ENCODE results near the gene SLC25A6.
"Not testable (repeated sequence)": the region's sequence is repeated elsewhere in the genome, so short reads cannot be mapped to it uniquely, and the experiment has no call there.

Gene SLC25A6

DNA sequence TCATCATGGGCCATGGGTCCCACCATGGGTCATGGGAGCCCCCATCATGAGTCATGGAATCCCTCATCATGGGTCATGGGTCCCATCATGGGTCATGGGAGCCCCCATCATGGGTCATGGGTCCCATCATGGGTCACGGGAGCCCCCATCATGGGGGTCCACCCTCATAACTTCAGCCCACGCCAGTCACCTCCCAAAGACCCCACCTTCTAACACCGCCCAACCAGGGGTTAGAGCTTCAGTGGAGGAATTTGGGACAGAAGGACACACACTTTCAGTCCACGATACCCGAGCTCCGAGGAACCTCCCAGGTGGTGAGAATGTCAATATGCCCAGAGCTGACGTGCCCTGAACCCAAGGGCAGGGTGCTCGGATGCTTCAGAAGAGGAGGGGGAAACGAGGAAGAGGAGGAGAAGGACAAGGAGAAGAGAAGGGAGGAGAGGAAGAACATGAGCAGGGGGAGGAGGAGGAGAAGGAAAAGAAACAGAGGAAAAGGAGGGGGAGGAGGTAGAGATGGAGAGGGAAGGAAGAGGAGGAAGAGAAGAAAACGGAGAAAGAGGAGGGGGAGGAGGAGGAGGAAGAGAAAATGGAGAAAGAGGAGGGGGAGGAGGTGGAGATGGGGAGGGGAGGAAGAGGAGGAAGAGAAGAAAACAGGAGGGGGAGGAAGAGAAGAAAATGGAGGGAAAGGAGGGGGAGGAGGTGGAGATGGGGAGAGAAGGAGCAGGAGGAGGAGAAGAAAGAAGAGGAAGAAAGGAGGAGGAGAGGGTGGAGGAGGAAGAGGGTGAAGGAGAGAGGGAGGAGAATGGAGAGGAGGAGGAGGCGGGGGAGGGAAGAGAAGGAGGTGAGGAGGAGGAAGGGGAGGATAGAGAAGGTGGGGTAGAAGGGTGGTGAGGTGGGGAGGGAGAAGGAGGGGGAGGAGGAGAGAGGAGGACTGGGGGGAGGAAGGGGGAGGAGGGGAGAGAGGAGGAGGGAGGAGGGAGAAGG, 37.6 kb downstream of the SLC25A6 start:
- no peak for DNase-seq (ENCODE audit: low read depth in 2 of 2)

DNA sequence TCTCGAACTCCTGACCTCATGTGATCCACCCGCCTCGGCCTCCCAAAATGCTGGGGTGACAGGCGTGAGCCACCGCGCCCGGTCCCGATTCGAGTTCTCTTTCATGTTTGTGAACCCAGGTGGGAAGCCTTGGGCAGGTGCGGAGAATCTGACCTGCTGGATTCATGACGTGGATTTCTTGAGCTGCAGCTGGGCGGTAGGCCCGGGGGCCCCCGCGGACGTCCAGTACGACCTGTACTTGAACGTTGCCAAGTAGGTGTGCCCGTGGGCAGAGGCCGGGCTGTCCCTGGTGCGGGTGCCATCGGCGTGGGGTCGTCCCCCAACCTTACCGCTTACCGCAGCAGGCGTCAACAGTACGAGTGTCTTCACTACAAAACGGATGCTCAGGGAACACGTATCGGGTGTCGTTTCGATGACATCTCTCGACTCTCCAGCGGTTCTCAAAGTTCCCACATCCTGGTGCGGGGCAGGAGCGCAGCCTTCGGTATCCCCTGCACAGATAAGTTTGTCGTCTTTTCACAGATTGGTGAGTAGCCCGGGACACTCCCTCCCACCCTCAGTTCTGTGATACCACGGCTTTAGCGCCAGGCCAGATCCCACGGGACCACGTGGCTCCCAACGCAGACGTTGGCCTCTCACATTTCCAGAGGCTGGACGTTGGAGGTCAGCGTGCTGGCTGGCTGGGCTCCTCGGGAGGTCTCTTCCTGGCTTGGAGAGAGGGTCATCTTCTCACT, 39.8 kb downstream of the SLC25A6 start:
- no peak for DNase-seq (ENCODE audit: low read depth in 2 of 2)

DNA sequence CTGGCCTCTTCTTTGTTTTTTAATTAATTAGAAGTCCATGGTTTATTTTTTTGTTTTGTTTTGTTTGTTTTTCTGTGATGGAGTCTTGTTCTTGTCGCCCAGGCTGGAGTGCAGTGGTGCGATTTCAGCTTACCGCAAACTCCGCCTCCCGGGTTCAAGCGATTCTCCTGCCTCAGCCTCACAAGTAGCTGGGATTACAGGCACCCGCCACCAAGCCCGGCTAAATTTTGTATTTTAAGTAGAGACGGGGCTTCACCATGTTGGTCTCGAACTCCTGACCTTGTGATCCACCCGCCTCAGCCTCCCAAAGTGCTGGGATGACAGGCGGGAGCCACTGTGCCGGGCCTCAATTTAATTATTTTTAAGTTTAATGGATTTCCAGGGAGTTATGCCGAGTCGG, 42.3 kb downstream of the SLC25A6 start:
- not testable (repeated sequence) for DNase-seq (ENCODE audit: low read depth in 2 of 2)

DNA sequence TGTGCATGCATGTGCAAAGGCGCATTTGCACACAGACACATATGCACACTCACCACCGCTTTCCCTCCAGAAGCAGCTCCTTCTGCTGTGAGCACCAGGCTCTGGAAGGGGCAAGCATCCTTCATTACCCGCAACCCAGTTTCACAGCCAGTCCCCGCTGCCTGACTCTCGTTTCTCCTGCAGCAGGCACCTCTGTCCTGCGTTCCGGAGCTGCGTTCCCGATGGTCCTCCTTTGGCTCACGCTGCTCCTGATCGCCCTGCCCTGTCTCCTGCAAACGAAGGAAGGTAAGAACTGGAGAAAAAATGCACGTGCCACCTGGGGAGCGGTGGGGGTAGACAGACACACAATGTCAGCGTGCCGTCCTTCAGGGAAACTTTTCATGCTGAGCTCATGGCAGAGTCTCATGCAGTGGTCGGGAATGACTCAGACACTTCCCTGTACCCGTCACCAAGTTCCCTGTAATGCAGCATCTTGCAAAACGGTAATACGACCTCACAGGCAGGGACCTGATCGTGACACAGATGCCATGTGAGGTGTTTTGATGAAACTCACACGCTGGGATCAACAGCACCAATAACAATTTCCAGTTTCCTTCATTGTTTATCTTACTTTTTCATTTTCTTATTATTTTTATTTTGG, 50.2 kb downstream of the SLC25A6 start:
- no peak for DNase-seq (ENCODE audit: low read depth in 2 of 2)

DNA sequence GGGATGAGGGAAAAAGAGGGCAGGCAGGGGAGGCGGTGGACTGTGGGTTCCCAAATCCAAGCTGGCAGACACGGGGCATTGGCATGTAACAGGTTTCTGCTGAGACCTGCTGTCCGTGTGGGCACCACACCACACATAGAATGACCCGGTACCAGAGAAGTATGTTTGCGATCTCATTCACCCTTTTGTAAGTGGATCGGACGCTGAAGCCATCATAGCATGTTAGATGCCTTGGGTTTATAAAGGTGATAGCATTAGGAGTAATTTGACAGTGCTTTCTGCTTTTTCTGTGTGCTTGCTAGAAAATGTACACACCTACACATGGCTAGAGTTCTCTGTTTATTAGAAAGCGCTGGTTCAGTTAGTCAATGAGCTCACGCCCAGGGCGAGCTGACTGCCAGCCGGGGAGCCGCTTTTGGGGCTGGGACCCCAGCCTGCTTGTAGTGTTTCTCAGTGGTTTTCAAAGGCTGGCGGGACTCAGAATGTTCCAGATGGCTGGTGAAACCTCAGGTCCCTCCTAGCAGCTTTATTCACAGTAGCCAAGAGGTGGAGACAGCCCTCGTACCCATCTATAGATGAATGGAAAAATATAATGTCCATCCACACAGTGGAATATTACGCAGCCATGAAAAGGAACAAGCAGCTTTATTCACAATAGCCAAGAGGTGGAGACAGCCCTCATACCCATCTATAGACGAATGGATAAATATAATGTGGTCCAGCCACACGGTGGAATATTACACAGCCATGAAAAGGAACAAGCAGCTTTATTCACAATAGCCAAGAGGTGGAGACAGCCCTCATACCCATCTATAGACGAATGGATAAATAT, 54.7 kb downstream of the SLC25A6 start:
- DNase-seq (ENCODE audit: low read depth in 2 of 2): no peak

DNA sequence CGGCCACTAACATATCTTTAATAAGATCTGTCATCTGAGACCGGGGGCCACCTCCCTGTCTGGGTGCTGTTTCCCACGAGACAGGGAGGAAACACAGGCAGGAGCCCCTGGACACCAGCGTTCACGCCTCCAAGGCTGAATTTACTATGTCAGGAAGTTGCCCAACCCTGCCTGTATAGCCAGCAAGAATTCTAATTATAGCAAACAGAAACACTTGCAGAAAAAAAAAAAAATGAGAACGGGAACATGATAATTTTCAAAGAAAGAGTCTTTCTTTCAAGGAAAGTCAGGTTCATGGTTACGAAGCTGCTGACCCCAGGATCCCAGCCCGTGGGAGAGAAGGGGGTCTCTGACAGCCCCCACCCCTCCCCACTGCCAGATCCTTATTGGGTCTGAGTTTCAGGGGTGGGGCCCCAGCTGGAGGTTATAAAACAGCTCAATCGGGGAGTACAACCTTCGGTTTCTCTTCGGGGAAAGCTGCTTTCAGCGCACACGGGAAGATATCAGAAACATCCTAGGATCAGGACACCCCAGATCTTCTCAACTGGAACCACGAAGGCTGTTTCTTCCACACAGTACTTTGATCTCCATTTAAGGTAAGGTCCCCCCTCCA, 55.5 kb downstream of the SLC25A6 start, which contains the start of gene IL3RA:
Gene IL3RA (plus strand): TSS at position 455 of the 613 bp plus-strand sequence. CDS start 4,981 bp downstream, outside the sequence.
- DNase-seq (ENCODE audit: low read depth in 2 of 2): no peak
